ENCODE measurements around the gene SETD1B. TPM values are rescaled to one million over a fixed set of nuclear protein-coding genes. Genes with fewer than 3 reads are reported as not detected.

SETD1B gene
- polyA plus RNA-seq, 3 donors: 16.6 to 20.5 (median 17.9) TPM

DNA sequence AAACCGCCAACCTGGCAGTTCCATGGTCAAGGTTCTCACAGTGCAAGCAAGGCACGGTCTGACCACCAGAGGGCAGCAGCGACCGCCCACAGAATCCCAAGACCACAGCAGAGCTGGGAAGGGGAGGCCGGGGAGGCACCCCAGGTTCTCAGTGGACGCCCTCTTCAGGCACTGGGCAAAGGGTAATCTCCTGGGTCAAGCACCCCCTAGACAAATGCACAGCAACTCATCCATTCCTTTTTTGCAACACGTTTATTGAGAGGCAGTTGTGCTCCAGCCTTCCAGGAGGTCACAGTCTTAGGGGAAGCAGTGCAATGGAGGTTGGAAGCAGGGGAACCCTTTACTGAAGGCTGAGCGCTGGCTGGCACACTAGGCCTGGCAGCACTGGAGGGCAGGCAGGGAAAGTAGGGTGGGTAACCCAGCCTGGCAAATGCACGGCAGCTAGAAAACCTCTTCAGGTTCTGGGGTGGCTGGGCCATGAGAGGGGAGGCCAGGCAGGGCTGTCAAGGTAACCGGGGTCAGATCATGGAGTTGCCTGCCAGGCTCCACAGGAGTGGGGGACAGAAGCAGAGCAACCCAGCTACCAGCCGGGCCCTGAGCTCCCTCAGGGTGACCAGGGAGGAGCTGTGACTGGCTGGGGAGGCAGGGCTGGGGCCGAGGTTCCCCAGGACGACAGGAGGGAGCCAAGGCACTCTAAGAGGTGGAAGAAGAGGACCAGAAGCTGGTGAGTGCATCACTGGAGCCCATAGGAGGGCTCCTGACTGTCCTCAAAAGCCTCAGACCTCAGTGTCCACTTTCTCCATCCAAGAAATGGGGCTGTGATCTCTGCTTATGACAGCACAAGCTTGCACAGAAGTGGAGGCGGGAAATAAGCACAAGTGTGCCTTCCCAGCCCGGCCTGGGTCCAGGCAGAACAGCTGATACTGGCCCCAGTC is 8.5 kb upstream of the SETD1B start:
- DNase-seq: peak; percentile 87

DNA sequence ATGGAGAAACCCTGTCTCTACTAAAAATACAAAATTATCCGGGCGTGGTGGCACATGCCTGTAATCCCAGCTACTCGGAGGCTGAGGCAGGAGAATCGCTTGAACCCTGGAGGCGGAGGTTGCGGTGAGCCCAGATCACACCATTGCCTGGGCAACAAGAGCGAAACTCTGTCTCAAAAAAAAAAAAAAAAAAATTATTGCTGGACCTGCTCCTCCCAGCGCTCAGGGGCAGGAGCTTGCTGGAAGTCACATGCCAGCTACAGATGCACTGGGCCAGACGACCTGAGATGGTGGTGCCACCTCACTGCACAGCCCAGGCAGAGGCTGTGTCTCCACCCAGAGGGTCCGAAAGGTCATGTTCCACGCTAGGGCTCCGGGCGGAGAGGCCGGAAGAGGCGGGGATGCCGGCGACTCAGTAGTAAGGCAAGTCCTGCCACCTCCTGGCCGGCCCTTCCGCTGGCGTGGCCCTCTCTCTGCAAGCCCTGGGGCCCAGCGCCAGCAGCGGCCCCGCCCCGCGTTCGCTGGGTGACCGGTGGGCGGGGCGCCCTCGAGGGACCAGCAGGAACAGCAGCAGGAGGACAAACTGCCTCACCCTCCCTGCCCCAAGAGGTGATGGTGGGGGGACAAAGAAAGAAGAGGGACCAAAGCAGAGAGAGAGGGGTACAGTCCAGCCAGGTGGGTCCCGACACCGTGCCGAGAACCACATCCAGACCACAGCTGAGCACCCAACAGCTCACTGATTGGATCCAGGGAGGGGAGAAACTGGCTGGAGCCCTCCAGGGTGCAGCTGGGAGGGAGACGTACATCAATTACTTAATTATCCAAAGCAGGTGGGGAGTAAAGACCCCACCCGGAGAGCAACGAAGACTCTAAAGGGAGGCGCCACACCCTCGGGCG is 6.7 kb upstream of the SETD1B start:
- peak; percentile 85 for DNase-seq

DNA sequence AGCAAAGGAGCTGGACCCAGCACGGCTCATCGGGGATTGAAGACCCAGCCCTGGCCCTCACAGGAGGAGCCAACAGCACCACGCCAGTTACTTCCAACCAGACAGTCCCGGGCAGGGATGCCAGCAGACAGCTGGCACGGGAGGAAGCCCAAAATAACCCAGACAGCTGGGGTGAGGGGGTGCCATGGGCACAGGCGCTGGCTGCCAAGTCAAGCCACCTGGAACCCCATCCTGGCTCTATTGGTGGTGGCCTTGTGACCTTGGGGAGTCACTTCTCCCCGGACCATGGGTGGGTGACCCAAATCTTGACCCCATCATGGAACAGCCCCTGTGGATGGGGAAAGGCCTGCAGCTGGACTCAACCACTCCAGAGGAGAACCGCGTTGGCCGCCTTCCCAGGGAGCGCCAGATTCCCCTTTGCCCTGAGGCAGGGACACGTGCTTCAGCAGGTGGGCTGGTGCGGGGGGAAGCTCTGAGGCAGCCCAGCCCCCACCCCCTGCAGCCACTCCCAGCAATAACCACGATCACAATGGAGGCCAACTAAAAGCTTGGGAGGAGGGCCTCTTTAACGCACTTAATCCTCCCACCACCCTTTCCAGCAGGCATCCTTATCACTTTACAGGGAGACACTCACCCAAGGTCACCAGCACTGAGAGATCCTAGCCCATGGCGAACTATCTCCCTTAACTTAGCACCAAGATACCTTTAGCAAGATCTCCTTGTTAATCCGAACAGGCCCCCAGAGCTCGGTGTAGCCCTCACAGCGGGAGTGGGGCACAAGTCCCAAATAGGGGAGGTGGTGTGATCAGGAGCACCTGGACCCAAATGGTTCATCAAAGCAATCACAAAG is 5.6 kb upstream of the SETD1B start:
- no peak for DNase-seq

DNA sequence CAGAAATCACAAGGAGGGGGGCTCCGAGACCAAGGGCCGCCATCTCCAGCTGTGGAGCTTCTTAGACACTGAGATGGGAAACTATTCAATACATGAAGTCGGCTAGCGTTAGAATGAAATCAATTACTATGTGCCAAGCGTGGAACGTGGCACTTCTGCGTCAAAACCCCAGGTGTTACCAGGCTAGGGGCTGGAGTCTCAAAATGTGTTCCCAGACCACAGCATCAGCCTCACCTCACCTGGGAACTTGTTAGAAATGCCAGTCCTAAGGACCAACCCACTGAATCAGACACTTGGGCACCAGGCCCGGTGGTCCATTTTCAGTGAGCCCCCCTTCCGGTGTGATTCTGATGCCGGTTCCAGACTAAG is 5.0 kb upstream of the SETD1B start:
- DNase-seq: no peak

DNA sequence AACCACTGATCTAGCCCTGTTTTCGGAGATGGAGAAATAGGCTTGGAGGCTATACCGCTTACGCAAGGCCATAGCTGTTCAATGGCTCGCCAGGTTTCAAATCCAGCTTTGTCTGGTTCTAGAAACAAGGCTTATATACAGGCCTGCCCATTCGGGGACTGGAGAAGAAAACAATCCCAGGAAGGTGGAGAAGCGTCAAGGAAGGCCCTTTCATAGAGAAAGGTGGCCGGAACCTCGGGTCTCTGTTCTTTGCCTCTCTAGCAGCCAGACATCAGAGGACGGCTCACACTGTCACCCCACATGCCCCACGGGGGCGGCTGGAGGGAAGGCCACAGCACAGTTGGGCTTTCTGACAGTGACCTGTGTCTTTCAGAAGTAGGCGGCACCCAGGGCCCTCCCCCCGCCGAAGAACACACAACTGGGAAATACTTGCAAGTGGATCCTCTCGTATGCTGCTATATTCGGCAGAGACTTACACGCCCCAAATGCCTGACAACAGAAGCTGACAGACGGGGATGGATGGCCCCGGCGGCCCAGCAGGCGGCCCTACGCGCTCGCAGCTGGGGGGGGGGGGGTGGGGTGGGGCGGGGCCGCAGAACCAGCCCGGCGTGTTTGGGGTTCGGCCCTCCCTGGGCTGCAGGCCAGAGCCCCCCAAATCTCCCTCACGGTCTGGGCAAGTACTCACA is 4.5 kb upstream of the SETD1B start:
- no peak for DNase-seq

DNA sequence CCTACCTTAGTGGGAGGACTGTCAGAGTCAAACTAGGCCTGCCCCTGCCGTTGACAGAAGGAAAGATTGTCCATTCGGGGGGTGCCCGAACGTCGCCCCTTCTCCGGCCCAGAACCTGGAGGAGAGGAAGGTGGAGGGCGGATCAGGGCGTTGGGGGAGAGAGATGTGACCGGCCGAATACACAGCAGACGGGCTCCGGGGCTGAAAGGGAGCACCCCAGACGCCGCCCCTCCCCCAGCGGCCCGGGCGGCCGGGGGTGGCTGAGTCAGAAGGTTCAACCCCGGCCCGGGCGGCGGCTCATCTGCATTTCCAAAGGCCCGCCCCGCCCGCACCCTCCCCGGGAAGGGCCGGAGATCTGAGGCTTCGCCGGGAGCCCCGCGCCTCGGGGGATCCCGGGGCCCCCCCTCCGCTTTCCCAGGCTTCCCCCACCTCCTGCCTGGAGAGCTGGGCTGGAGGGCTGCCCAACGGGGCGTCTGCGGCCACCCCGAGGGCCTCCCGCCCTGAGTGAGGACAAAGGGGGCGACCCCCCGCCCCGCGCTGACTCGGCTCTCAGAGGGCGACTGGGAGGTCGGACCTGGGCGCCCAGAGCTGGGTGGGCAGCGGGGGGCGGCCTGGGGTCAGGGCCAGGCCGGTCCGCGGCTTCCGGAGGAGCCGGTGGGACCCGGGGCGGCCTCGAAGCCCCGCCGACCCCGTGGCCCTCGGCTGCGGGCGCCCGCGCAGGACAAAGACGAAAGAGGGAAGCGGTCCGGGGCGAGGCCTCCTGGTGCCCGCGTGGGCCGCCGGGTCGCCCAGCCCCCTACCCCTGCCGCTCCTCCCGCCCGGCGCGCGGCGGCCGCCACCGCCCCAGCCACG is 3.7 kb upstream of the SETD1B start:
- no peak for DNase-seq

DNA sequence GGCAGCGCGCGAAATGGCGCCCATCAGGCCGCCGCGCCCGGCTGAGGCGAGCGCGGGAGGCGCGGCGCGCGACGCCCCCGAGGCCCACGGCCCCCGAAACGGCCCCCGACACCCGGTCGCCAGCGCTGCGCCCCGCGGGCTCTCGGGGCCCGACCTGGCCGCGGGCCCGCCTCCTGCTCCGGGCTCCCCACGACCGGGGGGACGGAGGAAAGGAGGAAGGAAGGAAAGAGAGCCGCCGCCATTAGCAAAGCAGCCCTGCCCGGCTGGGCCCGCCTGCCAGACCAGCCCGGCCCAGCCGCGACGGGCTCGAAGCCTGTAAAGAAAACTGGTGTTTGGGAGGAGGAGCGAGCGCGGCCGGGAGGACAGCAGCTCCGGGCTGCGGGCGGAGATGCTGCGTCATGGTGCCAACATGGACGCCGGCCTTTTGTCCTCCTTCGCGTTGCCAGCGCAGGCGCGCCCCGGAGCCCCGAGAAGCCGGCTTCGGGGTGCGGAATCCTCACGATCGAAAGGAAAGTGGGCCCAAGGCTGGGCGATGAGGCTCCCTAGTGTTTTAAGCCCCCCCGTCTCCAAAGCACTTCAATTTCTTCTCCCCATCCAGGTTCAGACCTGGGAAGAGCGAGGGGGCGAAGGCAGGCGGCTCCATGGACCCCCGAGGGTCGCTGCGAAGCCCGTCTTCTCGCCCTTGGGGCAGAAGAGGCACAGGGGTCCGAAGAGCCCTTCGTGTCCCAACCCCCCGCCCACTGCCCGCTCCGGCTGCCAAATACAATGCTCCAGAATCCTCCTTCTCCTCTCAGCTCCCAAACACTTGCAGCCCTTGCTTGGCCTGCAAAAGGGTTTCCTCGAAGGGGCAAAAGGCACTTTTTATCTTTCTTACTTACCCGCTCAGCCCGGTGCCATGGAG is 2.9 kb upstream of the SETD1B start:
- DNase-seq: no peak

DNA sequence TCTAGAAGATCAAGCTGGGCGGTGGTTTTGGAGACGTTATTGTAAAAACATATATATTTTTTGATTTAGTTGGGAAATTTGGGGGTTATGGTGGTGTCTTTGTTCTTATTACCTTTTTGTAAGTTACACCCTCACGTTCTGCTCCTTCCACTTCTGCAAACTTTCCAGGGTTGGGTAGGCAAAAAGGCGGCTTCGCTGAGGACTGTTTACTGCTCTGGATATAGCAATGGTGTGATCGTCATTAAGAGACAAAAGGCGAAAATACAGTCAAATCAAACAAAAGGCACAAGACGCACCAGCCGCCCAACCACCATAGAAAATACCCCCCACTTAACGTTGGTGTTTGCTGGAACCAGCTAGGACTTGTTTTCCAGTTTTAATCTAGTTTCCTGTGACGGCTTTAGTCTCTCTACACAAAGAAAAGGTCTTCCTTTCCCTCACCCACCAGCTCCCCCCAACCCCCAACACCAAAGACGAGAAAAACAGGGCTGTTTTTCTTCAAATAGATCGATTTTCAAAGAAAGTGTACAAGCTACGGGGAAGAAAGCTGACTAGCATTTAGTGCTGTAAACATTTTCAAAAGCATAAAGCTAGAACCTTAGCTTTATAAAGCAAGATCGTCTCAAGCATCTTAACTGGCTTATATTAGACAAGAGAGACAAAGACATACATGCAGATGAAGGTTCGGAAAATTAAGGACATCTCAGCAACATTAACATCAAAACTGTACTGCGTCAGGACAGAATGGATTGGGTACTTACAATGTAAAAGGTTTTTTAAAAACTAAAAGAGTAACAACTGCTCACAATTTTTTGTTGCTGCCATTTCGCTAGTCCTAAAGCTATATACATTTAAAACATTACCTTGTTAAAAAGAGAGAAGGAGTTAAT is 2.0 kb upstream of the SETD1B start:
- DNase-seq: no peak

DNA sequence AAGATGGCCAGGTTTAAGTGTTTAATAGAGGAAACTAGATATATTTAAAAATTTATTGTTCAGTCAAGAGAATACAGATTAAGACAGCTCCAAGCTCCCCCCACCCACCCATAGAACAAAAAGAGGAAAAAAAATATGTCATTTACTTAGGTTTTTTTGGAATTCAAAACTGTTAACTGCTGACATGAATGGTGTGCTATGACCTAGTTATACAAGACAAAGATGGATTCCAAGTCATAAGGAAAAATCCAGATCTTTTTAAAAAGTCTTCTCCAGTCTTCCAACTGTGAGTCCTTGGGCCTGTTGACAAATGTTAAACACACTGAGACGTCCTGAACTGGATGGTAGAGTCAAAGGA is 1.3 kb upstream of the SETD1B start:
- no peak for DNase-seq

DNA sequence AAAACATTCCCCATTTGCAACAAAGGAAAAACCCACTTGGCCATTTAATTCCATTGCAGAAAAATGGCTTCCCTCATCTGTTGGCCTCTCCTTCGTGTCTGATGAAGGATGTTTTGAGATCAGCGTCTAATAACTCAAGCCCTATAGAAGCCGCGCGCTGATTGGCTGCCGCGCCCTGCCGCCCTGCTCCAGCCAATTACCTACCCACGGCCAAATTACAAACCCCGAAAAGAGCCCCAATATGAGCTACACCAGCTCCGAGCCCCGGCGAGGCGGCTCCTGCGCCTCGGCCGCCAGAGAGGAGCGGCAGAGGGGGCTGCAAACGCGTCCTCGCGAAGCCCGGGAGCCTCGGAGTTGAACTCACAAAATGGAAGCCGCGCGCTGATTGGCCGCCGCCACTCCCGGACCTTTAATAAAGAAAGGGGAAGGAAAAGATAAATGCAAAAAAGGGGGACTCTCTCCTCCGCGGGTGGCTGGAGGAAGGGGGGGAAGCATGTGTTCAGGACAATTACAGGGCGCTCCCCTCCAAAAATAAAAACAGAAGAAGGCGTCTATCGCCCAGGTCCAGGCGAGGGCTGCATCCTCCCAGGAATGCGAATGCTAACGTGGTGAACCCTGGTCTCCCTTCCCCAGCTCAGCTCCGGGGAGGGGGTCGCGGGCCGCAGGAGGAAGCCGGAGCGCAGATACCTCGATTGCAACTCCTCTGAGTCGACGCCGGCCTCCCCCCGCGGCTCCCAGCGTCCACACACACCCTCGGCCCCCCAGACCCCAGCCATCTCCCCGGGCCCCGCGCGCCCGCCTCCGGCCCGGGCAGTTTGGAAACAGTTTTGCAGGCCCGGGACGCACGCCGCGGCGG is 738 bp upstream of the SETD1B start:
- peak; percentile 96 for DNase-seq

DNA sequence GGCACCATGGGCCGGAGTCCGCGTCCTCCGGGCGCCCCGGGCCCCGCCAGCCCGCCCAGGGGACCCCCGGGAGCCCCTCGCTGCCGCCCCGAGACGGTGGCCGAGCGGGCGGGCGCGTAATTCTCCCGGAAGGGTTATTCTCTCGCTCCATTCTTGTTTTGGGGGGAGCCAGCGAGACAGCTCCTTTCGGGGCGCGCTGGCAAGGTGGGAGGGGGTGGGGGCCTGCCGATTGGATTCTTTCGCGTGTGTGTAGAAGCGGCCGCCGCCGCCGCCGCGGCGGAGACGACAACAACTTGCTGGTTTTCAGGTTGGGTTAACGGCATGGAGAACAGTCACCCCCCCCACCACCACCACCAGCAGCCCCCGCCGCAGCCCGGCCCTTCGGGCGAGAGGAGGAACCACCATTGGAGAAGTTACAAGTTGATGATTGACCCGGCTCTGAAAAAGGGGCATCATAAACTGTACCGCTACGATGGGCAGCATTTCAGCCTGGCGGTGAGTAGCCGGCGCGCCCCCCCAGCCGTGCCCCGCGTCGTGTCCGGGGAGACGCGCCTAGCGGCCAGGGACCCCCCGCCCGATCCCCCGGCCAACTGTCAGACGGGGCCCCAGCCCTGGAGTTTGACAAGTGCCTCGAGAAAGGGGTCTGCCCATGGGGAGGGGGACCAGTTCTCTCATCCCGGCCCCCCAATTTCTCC is 755 bp downstream of the SETD1B start:
- DNase-seq: no peak

DNA sequence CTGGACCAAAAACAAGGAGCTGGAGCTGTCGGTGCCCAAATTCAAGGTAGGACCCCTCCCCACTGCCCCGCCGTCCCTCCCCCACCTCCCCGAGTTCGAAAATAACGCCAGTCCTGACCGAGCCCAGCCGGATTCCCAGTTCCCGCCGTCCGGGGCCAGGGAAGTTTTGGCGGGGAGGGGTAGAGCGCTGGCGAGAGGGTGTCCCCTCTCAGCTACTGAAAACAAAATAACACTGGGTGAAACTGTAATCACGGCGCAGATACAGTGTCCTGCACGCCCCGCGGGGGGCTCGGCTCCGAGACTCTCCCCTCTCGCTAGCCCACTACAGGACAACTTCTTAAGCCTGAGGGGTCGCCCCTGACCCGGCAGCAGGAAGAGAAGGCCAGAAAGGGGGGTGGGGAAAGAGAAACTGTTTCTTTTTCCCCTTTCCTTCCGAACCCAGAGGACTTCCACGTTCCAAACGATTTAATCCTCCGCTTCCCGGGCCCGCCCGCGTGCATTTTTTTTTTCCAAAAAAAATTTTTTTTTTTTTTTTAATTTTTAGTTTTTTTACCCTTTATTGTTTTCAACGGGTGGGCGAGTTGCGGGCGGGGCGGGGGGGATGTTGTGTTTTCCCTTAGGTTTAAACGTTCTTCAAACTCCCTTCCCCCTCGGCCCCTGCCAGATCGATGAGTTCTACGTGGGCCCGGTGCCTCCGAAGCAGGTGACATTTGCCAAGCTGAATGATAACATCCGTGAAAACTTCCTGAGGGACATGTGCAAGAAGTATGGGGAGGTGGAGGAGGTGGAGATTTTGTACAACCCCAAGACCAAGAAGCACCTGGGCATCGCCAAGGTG is 1.6 kb downstream of the SETD1B start:
- DNase-seq: no peak

DNA sequence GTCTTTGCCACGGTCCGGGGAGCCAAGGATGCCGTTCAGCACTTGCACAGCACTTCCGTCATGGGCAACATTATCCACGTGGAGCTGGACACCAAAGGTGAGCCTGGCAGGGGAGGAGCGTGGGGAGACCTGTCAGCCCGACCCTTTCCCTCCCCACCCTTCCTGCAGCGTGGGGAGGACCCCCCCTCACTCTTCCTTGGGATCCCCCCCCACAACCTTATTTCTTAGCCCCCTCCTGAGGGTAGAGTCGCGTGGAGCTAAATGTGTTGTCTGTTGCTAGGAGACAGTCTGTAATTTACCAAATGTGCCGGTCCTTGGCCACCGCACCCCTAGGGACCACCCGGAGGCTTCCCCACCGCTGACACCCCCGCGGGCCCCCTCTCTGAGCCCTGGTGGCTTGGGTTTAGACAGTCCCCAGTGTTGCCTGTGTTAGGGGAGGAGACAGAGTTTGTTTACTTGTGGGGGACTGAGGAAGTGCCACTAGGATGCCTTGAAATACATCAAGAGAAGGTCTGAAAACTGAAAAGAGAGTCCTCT is 2.3 kb downstream of the SETD1B start:
- DNase-seq: no peak

DNA sequence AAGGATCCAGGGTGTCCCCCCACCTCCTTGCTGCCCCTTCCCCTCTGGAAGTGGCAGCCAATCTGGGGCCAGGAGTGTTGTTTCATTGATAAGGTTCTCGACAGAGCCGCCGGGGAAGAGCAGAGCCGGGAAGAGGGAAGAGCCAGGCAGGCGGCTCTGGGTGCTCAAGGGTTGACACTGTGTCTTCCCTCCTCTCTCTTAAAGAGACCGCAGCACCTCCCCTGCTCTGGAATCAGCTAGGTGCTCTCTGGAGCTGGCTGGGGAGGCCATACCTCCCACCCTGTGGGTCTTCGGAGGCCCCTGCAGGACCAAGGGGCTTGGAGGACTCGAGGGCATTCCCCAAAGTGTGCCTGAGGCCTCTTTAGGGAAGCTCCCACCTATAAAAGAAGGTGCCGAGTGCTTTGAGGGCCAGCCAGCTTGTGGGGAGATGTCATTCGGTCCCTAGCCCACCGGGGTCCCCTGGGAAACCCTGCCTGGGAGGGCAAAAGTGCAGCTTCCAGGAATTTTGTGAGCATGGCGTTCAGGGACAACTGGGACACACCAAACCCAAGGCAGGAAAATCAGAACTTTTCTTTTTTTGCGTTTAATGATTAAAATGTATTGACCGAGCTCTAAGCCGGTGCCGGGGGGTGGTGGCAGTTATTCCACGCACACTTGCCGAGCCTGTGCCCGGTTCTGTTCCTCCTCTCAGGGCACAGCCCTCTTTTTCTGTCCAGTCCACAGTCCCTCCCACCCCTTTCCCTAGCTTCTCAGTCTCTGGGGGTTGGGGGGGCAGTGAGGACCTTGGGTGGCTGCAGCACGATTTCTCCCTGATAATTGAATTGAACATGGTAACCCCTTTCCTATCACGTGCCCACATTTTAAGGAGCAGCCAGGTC is 3.0 kb downstream of the SETD1B start:
- no peak for DNase-seq

Data from renal pelvis (tissue), 4 donors.